ENCODE data around the gene MPO. TPM values are rescaled to one million over a fixed set of nuclear protein-coding genes. Genes with fewer than 3 reads are reported as not detected.

The MPO gene
- total RNA-seq, 1 experiment from 2014 or later, result not detected

- no peak for DNase-seq (ENCODE audit: low read depth, low spot score)
- Histone ChIP-seq H3K36me3 (ENCODE audit: control insufficient read depth in 1 of 2, insufficient read depth in 2 of 2, low read length in 2 of 2) (no peaks in the 10 kb centered on the region), H3K27ac (ENCODE audit: low read depth, low read length) (peak overlapping the region; percentile 30; the same call in 1 of the 2 replicates), H2AFZ (ENCODE audit: low read depth, low read length, poor library complexity, severe bottlenecking) (peak overlapping the region; percentile 71), H4K20me1 (ENCODE audit: insufficient read depth) (no peaks in the 10 kb centered on the region), H3K4me1 (ENCODE audit: control insufficient read depth in 1 of 2, insufficient read depth in 2 of 2, low read length in 2 of 2) (peaks cover 8 to 17% of the 10 kb centered on the region in 2 experiments; a peak in 3 of 4 replicates), H3K9ac (ENCODE audit: low read length) (no peak overlapping the region), H3K4me3 (replicated peaks in 1 of 2; ENCODE audit: low read depth in 1 of 2, low read length in 2 of 2) (no peak overlapping the region), H3K27me3 (ENCODE audit: insufficient read depth, low read length) (no peaks in the 10 kb centered on the region), H3K79me2 (ENCODE audit: insufficient read depth, low read length) (no peaks in the 10 kb centered on the region), H3K4me2 (ENCODE audit: low read length) (peak overlapping the region; percentile 26), H3K9me3 (ENCODE audit: control insufficient read depth in 1 of 2, insufficient read depth in 1 of 2, low read depth in 1 of 2, low read length in 2 of 2) (no peaks in the 10 kb centered on the region), H3K9me2 (ENCODE audit: insufficient read depth) (no peaks in the 10 kb centered on the region)
- POLR2A ChIA-PET, result interaction anchor here (0.8 to 2.2 kb wide), 9 partner anchors 26 to 313 kb away, joined by 3 to 18 read pairs (median 4); partner anchors contain the start of genes RNF43 and SUPT4H1
- TF ChIP-seq CBX3 (IDR thresholded peaks at IDR 0.05; ENCODE audit: low read depth) (no peak), RAD21 (IDR thresholded peaks at IDR 0.05; ENCODE audit: low read depth) (no peak), ZFX (IDR thresholded peaks at IDR 0.05) (no peak), FOSL1 (IDR thresholded peaks at IDR 0.05; ENCODE audit: low read depth) (no peak), SRF (IDR thresholded peaks at IDR 0.05; ENCODE audit: low read depth) (no peak), SIN3A (IDR thresholded peaks at IDR 0.05; ENCODE audit: low read depth) (no peak), ELF1 (IDR thresholded peaks at IDR 0.05; ENCODE audit: borderline replicate concordance, low read depth) (no peak), POLR2A (IDR thresholded peaks at IDR 0.05; ENCODE audit: borderline replicate concordance, extremely low read depth, insufficient read depth, insufficient read length) (no peak), TCF7L2 (IDR thresholded peaks at IDR 0.05; ENCODE audit: borderline replicate concordance, extremely low read depth, insufficient read depth, insufficient read length) (no peak)
- CTCF ChIA-PET, result interaction anchor here (0.6 to 7.6 kb wide), 41 partner anchors 9 to 687 kb away, joined by 3 to 124 read pairs (median 6); partner anchors contain the start of genes MPO, MTMR4, RNF43 and SUPT4H1
- RAD21 ChIA-PET (ENCODE audit: low non-redundant PET in 1 of 2, low total read pairs in 2 of 2, uncharacterized antibody in 2 of 2, unreplicated experiment in 2 of 2), result interaction anchor here (0.6 to 1.6 kb wide), 13 partner anchors 8 to 134 kb away, joined by 3 to 29 read pairs (median 5); partner anchors contain the start of genes RNF43 (in 2 of the 2) and SUPT4H1 (in 1 of the 2)
- no peak for ATAC-seq
- intact Hi-C loops (cut with micrococcal nuclease), result loop anchor here (5.0 to 10.0 kb wide), 2 partner anchors 199 to 687 kb away; no protein-coding TSS in a partner anchor
- BruUV-seq (replicated peaks), result no TSS peak
Observed at GRCh38 chr17:58318065-58318481, 37.3 kb upstream of the MPO start.
